ENCODE measurements around the gene IMP4. TPM values are rescaled to one million over a fixed set of nuclear protein-coding genes. Genes with fewer than 3 reads are reported as not detected.

IMP4 gene
- total and polyA plus RNA-seq, 2 of the 13 experiments (the other 11 are each of a cell fraction or from before 2014, with no cell fraction given), result 142 to 158 TPM

- no peak for TF ChIP-seq TBX3 (IDR thresholded peaks at IDR 0.05; ENCODE audit: borderline replicate concordance)
- TF ChIP-seq ZNF264 (CRISPR knock-in tag; IDR thresholded peaks at IDR 0.05), result 0 out of 2 replicates have a peak, but pooled peaks have one; percentile 57
- TF ChIP-seq U2AF2 (IDR thresholded peaks at IDR 0.05; ENCODE audit: low read depth, low read length), result 0 out of 2 replicates have a peak, but pooled peaks have one; percentile 70
- no peak; the same call in 1 of the 2 replicates for TF ChIP-seq ZNF629 (CRISPR knock-in tag; conservative IDR thresholded peaks at IDR 0.05)
- peak; percentile 94 for TF ChIP-seq ZNF501 (CRISPR knock-in tag; IDR thresholded peaks at IDR 0.05)
- TF ChIP-seq ZNF598 (CRISPR knock-in tag; IDR thresholded peaks at IDR 0.05; ENCODE audit: borderline replicate concordance), result peak; percentile 12; the same call in 1 of the 2 replicates
- TF ChIP-seq ZNF496 (CRISPR knock-in tag; IDR thresholded peaks at IDR 0.05; ENCODE audit: insufficient replicate concordance), result no peak
- TF ChIP-seq ZNF326 (CRISPR knock-in tag; IDR thresholded peaks at IDR 0.05; ENCODE audit: borderline replicate concordance), result no peak
- 0 out of 2 replicates have a peak, but pooled peaks have one; percentile 46 for TF ChIP-seq ZBTB42 (CRISPR knock-in tag; IDR thresholded peaks at IDR 0.05)
- no peak for TF ChIP-seq TSC22D2 (CRISPR knock-in tag; IDR thresholded peaks at IDR 0.05; ENCODE audit: borderline replicate concordance)
- 0 out of 2 replicates have a peak, but pooled peaks have one; percentile 53 for TF ChIP-seq POLR2AphosphoS2 (IDR thresholded peaks at IDR 0.05; ENCODE audit: low read depth, low read length)
- TF ChIP-seq DDIT3 (CRISPR knock-in tag; IDR thresholded peaks at IDR 0.05), result no peak
- no peak for TF ChIP-seq BCL6 (CRISPR knock-in tag; IDR thresholded peaks at IDR 0.05)
- TF ChIP-seq GPBP1L1 (CRISPR knock-in tag; IDR thresholded peaks at IDR 0.05), result no peak
- 0 out of 2 replicates have a peak, but pooled peaks have one; percentile 47 for TF ChIP-seq ZNF547 (CRISPR knock-in tag; IDR thresholded peaks at IDR 0.05)
- TF ChIP-seq NCOR1 (IDR thresholded peaks at IDR 0.05; ENCODE audit: borderline replicate concordance, low read length), result peak; percentile 16; the same call in 1 of the 2 replicates
- TF ChIP-seq IRX3 (CRISPR knock-in tag; IDR thresholded peaks at IDR 0.05; ENCODE audit: borderline replicate concordance, low read depth), result 0 out of 2 replicates have a peak, but pooled peaks have one; percentile 34
- peak; percentile 99 for TF ChIP-seq HOXA3 (CRISPR knock-in tag; IDR thresholded peaks at IDR 0.05)
- no peak for TF ChIP-seq BATF2 (CRISPR knock-in tag; IDR thresholded peaks at IDR 0.05)
- TF ChIP-seq HNF4G (IDR thresholded peaks at IDR 0.05; ENCODE audit: borderline replicate concordance, low read depth, low read length), result no peak
- TF ChIP-seq HNF4G (CRISPR knock-in tag; IDR thresholded peaks at IDR 0.05; ENCODE audit: borderline replicate concordance, low read depth), result peak; percentile 89
- TF ChIP-seq PRPF4 (IDR thresholded peaks at IDR 0.05; ENCODE audit: low read depth, low read length, poor library complexity, severe bottlenecking), result no peak
- peak; percentile 82; the same call in 1 of the 2 replicates for TF ChIP-seq ZNF572 (CRISPR knock-in tag; IDR thresholded peaks at IDR 0.05)
- TF ChIP-seq SPEN (CRISPR knock-in tag; IDR thresholded peaks at IDR 0.05; ENCODE audit: low read depth), result peak; percentile 73
- TF ChIP-seq ZNF34 (CRISPR knock-in tag; IDR thresholded peaks at IDR 0.05; ENCODE audit: borderline replicate concordance), result no peak
- TF ChIP-seq ZBTB25 (CRISPR knock-in tag; IDR thresholded peaks at IDR 0.05), result no peak
Measured at GRCh38 chr2:130342533-130343275, at the start of gene IMP4 (continued).
